ENCODE data around the gene SOAT2. TPM values are rescaled to one million over a fixed set of nuclear protein-coding genes. Genes with fewer than 3 reads are reported as not detected.

Gene SOAT2
- total RNA-seq, 4 donors from 2014 or later = 0.41 TPM; not detected in 3

DNA sequence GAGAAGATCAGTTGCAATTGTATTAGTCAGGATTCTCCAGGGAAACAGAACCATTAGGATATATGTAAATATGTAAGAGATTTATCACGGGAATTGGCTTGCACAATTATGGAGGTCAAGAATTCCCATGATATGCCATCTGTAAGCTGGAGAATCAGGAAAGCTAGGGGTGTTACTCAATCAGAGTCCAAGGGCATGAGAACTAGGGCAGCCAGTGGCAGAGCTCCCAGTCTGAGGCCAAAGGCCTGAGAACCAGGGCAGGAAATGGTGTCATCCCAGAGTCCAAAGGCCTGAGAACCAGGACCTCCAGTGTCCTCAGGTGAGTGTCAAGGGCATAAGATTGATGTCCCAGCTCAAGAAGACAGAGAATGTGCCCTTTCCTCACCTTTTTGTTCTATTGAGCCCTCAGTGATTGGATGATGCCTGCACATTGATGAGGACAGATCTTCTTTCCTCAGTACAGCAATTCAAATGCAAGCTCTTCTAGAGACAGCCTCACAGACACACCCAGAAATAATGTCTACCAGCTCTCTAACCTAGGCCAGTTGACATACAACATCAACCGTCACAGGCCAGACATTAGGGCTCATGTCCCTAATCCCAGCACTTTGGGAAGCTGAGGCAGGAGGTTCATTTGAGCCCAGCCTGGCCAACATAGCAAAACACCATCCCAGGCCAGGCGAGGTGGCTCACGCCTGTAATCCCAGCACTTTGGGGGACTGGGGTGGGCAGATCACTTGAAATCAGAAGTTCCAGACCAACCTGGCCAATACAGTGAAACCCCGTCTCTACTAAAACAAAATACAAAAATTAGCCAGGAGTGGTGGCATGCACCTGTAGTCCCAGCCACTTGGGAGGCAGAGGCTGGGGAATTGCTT is 42.3 kb downstream of the SOAT2 start:
- no peaks in the 10 kb centered on the region for H3K9me3 ChIP-seq
- DNase-seq = no peak
- no peaks in the 10 kb centered on the region for H3K27me3 ChIP-seq
- H3K36me3 ChIP-seq = no peaks in the 10 kb centered on the region
- no peak overlapping the region for H3K27ac ChIP-seq
- intact Hi-C loops (cut with DNase I; ENCODE audit: low total_unique reads) (no loop called here), in situ Hi-C loops (cut with MboI; ENCODE audit: low pct_ligation_motif_present in 1 of 4, low pct_unique_long_range_greater_than_20kb in 1 of 4, low sequenced_read_pairs in 3 of 4) (no loop called here)
- TF ChIP-seq POLR2AphosphoS5 (IDR thresholded peaks at IDR 0.05) (no peak), EP300 (IDR thresholded peaks at IDR 0.05; ENCODE audit: low read depth) (no peak), POLR2A (IDR thresholded peaks at IDR 0.05) (no peak)
- TF ChIP-seq, protein P1, sequence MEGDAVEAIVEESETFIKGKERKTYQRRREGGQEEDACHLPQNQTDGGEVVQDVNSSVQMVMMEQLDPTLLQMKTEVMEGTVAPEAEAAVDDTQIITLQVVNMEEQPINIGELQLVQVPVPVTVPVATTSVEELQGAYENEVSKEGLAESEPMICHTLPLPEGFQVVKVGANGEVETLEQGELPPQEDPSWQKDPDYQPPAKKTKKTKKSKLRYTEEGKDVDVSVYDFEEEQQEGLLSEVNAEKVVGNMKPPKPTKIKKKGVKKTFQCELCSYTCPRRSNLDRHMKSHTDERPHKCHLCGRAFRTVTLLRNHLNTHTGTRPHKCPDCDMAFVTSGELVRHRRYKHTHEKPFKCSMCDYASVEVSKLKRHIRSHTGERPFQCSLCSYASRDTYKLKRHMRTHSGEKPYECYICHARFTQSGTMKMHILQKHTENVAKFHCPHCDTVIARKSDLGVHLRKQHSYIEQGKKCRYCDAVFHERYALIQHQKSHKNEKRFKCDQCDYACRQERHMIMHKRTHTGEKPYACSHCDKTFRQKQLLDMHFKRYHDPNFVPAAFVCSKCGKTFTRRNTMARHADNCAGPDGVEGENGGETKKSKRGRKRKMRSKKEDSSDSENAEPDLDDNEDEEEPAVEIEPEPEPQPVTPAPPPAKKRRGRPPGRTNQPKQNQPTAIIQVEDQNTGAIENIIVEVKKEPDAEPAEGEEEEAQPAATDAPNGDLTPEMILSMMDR (IDR thresholded peaks at IDR 0.05) = no peak
- no peak overlapping the region for H3K4me3 ChIP-seq
- 91 to 100% methylated on average over 2 to 5 of the region's 5 CpGs for WGBS, 2 donors (ENCODE audit: low coverage in 1 of 2)
- no peaks in the 10 kb centered on the region for H3K4me1 ChIP-seq

DNA sequence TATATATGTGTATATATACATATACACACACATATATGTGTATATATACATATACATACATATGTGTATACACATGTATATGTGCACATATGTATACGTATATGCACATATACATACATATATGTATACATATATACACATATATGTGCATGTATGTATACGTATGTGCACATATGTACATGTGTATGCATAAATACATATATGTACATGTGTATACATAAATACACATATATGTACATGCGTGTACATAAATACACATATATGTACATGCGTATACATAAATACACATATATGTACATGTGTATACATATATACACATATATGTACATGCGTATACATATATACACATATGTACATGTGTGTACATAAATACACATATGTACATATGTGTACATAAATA is 43.9 kb downstream of the SOAT2 start:
- H3K36me3 ChIP-seq = no peaks in the 10 kb centered on the region
- 88% methylated on average over 5 of the region's 5 CpGs for WGBS, 2 donors (ENCODE audit: low coverage in 1 of 2)
- no peak for TF ChIP-seq POLR2AphosphoS5 (IDR thresholded peaks at IDR 0.05)
- TF ChIP-seq POLR2A (IDR thresholded peaks at IDR 0.05) = no peak
- TF ChIP-seq, protein P1 (IDR thresholded peaks at IDR 0.05) = no peak
- no peak for TF ChIP-seq EP300 (IDR thresholded peaks at IDR 0.05; ENCODE audit: low read depth)
- H3K4me1 ChIP-seq = no peaks in the 10 kb centered on the region
- H3K9me3 ChIP-seq = no peaks in the 10 kb centered on the region
- no peak overlapping the region for H3K4me3 ChIP-seq
- intact Hi-C loops (cut with DNase I; ENCODE audit: low total_unique reads) (no loop called here), in situ Hi-C loops (cut with MboI; ENCODE audit: low pct_ligation_motif_present in 1 of 4, low pct_unique_long_range_greater_than_20kb in 1 of 4, low sequenced_read_pairs in 3 of 4) (no loop called here)
- DNase-seq = no peak
- H3K27ac ChIP-seq = no peak overlapping the region
- H3K27me3 ChIP-seq = no peaks in the 10 kb centered on the region

DNA sequence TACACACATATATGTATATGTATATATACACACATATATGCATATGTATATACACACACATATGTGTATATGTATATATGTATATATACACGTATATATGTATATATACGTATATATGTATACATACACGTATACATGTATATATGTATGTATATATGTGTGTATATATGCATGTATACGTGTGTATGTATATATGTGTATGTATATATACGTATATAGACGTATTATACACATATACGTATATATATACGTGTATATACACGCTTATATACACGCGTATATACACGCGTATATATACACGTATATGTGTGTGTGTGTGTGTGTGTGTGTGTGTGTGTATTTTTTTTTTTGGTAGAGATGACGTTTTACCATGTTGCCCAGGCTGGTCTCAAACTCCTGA is 44.4 kb downstream of the SOAT2 start:
- Histone ChIP-seq H3K4me1 (no peaks in the 10 kb centered on the region), H3K27ac (no peak overlapping the region), H3K36me3 (no peaks in the 10 kb centered on the region), H3K9me3 (no peaks in the 10 kb centered on the region), H3K4me3 (no peak overlapping the region), H3K27me3 (no peaks in the 10 kb centered on the region)
- in situ Hi-C loops (cut with MboI; ENCODE audit: low pct_ligation_motif_present in 1 of 4, low pct_unique_long_range_greater_than_20kb in 1 of 4, low sequenced_read_pairs in 3 of 4) (no loop called here), intact Hi-C loops (cut with DNase I; ENCODE audit: low total_unique reads) (no loop called here)
- TF ChIP-seq EP300 (IDR thresholded peaks at IDR 0.05; ENCODE audit: low read depth) (no peak), POLR2A (IDR thresholded peaks at IDR 0.05) (no peak), POLR2AphosphoS5 (IDR thresholded peaks at IDR 0.05) (no peak)
- TF ChIP-seq, protein P1 (IDR thresholded peaks at IDR 0.05) = no peak
- DNase-seq = no peak
- WGBS, 2 donors (ENCODE audit: low coverage in 1 of 2) = 83 to 87% methylated on average over 15 of the region's 15 CpGs

DNA sequence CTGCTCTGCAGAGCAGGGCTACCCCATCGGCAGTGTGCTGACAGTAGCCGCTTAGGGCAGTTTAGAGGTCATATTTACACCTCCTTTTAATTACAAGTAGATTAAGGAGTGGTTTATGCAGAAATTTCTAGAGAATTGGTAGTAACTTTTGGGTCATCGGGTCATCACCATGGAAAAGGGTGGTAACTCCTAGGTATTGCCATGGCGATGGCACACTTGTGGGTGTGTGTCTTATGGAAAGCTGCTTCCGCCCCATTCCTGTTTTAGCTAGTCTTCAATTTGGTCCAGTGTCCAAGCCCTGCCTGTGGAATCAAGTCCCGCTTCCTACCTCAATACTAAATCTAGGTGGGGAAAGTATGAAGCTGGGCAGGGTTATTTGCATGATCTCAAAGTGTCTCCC is 47.8 kb downstream of the SOAT2 start:
- 87% methylated on average over 6 of the region's 6 CpGs; no CpG with 5 or more reads in 1 of the 2 donors for WGBS, 2 donors (ENCODE audit: low coverage in 1 of 2)

More for the DNA sequence above, 47.8 kb downstream of the SOAT2 start:
- Histone ChIP-seq H3K36me3 (no peaks in the 10 kb centered on the region), H3K9me3 (no peaks in the 10 kb centered on the region), H3K4me1 (no peaks in the 10 kb centered on the region), H3K27ac (no peak overlapping the region), H3K27me3 (no peaks in the 10 kb centered on the region), H3K4me3 (no peak overlapping the region)
- in situ Hi-C loops (cut with MboI; ENCODE audit: low pct_ligation_motif_present in 1 of 4, low pct_unique_long_range_greater_than_20kb in 1 of 4, low sequenced_read_pairs in 3 of 4) (no loop called here), intact Hi-C loops (cut with DNase I; ENCODE audit: low total_unique reads) (no loop called here)
- DNase-seq = no peak
- TF ChIP-seq POLR2A (IDR thresholded peaks at IDR 0.05) = no peak
- TF ChIP-seq POLR2AphosphoS5 (IDR thresholded peaks at IDR 0.05) = no peak
- TF ChIP-seq, protein P1 (IDR thresholded peaks at IDR 0.05) = no peak
- TF ChIP-seq EP300 (IDR thresholded peaks at IDR 0.05; ENCODE audit: low read depth) = no peak

All from transverse colon (tissue), 4 donors.